COLO668 (cell line): ENCODE data around the gene HOXD13.

Experiments used
- DNase-seq: peaks from one replicate; lab custom pipeline; 2025; ENCODE audit not compliant: unreplicated experiment; lab: John Stamatoyannopoulos, UW

Gene HOXD13

GRCh38 chr2:176093145-176093897 lies 800 bp downstream of the HOXD13 start:
- peak; percentile 71 for DNase-seq

DNA sequence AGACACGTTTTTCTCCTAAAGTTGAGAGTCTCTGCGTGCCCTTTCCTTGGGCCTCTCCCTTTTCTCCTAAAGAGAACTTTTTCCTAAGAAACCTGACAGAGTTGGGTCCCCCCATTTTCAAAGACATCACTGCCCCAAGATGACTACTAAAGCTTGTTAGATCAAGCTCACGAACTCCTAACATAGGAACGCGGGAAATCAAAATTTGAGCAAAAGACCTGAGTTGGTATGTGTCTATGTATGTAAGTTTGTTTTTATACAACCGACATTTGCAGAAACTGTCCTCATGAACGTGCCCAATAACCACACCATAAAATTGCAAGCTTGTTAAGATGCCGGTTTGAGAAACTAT lies 1.4 kb downstream of the HOXD13 start:
- DNase-seq: no peak

- no peak for DNase-seq
Observed at GRCh38 chr2:176094349-176094748, 1.8 kb downstream of the HOXD13 start.

DNA sequence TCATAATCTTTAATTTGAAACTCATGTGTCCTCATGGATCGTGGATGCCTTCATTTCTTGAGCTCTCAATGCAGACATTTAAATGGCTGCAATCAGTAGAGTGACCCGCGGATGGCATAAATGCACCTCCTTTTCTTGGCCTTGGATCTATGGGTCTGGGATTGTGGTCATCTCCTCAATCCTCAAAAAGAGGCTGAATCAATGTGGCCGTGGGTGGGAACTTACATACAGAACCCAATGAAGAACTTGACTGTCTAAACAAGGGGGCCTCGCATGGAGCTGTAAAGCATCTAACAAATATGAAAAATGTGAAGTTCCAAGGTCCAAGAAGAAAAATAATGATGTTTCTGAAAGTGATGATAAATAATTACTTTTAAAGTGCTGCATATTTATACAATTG lies 2.9 kb downstream of the HOXD13 start:
- no peak for DNase-seq

GRCh38 chr2:176096243-176096985 lies 3.9 kb downstream of the HOXD13 start:
- no peak for DNase-seq

DNA sequence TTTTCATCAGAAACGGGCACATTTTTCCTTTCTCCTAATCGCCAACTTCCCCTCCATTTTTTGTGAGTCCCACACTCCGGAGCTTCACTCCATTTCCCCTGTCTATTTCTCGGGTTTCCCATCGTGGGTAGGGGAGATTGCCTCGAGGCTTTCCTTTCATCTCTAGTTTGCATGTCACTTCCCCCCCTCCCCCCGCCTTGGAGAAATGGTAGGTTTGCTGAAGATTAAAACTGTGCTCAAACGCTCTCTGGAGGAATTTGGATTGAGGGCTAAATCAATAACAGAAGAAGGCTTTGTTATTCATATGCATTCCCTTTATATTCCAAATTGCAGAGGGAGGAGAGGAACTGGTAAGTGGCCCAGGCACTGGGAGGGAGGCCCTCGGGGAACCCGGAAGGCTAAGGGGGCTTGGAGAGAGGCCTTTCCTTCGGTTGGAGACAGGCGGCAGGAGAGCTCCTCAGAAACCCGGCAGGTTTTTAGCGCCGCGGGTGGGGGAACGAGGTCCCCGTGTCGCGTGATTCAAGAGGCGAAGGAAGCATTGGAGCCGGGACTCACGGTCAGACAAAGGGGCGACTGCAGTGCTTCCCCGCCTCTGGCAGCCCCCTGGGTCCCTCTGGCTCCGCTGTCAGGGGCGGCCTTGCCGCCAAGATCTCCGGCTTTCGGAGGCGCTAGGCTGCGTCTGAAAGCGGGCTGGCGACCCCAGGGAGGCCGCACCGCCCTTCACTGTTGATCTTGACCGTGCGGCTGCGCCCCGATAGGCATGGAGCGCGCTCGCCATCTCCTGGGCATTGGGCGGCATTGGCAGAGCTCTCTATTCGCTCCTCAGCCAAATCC lies 4.7 kb downstream of the HOXD13 start:
- peak; percentile 86 for DNase-seq

DNA sequence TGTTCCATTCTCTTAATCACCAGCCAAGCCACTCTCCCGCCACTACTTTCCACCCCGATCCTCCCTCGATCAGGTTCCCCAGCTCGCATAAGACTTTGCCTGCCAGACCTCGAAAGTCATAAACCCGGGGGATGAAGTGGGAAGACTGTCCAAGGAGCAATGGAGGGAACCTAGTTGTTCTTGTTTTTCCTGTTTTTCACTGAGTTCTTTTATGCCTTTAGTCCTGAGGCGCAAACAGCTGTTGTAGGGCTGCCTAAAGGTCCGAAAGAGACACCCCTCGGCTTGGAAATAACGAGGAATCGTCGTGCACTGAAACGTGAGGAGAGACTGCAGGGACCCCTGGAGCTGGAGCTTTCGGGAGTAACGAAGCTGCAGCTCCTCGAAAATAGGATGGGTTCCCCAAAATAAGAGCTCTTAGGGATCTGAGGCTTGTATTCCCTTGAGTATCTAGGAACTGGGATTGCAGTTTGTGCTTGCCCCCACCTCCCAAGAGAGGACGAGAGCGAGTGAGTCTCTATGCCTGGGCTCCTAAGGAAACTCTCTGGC lies 5.4 kb downstream of the HOXD13 start:
- no peak for DNase-seq

DNA sequence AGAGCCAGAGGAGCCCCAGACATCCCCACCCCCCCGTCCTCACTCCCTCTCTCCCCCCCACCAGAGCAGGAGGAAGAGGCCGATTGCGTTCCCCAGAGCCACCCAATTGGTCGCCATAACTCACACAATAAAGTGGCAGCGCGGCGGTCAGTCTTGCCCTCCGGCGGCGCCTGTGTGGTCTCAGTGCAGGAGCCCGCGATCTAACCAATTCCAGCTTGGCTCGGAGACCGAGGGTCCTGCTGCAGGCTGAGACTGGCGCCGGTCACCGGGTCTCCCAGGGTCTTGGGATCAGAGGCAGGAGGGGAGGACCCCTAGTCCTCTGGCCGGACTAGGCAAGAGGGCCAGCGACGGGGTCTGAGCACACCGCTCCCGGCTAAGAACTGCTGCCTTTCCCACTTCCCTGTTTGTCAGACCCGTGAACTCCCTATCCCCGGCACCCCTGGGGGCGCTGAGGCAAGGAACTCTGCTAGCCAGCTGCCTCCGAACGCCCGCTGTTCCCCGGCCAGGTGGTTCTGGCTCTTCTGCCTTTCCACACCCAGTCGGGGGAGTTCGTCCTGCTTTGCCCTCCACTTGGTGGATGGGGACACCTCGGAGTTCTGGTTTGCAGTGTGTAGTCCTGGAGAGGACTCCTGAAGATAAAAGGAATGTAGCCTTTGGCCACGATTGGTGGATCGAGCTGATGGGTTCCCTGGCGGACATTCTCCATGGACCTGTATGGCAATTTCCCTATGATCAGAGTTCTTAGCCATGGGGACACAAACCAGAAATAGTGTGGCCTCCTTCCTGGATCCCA lies 6.0 kb downstream of the HOXD13 start:
- peak; percentile 62 for DNase-seq

- no peak for DNase-seq
Observed at GRCh38 chr2:176099159-176099727, 6.7 kb downstream of the HOXD13 start.

DNA sequence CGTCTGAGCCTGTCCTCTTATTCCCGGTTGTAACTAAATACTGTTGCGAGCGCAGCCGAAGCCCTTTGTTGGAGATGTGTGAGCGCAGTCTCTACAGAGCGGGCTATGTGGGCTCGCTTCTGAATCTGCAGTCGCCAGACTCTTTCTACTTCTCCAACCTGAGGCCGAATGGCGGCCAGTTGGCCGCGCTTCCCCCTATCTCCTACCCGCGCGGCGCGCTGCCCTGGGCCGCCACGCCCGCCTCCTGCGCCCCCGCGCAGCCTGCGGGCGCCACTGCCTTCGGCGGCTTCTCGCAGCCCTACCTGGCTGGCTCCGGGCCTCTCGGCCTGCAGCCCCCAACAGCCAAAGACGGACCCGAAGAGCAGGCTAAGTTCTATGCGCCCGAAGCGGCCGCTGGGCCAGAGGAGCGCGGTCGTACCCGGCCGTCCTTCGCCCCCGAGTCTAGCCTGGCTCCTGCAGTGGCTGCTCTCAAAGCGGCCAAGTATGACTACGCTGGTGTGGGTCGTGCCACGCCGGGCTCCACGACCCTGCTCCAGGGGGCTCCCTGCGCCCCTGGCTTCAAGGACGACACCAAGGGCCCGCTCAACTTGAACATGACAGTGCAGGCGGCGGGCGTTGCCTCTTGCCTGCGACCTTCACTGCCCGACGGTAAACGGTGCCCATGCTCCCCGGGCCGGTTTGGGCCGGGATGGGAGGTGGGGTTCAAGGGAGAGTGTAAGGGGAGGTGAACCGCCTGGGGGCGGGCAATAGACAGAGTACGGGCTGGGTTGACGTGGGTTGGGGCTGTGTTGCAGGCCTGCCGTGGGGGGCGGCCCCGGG lies 7.4 kb downstream of the HOXD13 start, which contains the start of gene HOXD12:
Gene HOXD12 (plus strand): TSS at position 68 of the 819 bp plus-strand sequence. CDS start 7 bp downstream, at position 75.
- peak; percentile 24 for DNase-seq

DNA sequence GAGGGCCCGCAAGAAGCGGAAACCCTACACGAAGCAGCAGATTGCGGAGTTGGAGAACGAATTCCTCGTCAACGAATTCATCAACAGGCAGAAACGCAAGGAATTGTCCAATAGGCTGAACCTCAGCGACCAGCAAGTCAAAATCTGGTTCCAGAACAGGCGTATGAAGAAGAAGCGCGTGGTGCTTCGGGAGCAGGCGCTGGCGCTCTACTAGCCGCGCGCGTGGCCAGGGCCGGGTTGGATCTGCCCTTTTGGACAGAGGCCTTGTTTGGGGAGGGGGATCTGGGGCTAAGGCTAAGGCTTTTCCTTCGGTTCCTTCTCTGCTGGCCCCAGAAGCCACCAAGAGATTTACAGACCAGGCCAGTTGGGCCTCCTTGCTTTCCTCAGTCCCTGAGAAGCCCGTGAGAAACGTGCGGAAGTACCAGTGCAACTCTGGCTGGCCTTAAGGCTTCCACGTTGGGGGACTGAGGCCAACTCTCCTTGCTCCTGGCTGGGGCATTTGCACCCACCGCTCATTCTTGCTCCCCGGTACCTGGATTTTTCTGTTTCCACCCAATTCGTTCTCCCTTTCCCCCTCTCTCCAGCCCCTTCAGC lies 8.1 kb downstream of the HOXD13 start:
- no peak for DNase-seq

- DNase-seq: no peak
Observed at GRCh38 chr2:176101216-176101830, 8.8 kb downstream of the HOXD13 start.

GRCh38 chr2:176101842-176102241 lies 9.3 kb downstream of the HOXD13 start:
- DNase-seq: no peak

DNA sequence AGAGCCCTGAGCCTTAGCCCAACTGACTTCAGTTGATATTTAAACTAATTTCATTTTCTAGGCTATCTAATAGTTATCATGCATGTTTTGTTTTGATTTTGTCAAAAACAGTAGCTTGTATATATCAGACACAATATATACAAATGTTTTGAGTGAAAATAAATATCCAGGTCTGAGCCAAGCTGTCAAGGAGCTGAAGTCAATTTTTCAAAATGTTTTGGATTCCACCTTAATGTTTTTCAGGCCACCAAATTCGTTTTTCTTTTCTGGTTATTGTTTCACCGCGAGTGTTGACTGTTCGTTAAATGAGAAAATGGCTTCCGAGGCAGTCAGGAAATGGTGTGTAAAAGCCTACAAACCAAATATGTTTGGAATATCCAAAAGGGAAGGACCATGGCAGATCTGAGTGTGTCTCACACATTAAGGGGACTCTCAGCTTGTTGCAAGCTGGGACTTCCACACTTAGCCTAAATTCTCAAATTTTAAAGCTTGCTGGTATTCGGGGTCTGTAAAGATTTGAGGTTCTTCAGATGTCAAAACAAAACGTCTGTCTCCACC lies 9.9 kb downstream of the HOXD13 start:
- no peak for DNase-seq

GRCh38 chr2:176103194-176103593 lies 10.7 kb downstream of the HOXD13 start:
- DNase-seq: no peak

GRCh38 chr2:176103742-176104315 lies 11.3 kb downstream of the HOXD13 start:
- no peak for DNase-seq

DNA sequence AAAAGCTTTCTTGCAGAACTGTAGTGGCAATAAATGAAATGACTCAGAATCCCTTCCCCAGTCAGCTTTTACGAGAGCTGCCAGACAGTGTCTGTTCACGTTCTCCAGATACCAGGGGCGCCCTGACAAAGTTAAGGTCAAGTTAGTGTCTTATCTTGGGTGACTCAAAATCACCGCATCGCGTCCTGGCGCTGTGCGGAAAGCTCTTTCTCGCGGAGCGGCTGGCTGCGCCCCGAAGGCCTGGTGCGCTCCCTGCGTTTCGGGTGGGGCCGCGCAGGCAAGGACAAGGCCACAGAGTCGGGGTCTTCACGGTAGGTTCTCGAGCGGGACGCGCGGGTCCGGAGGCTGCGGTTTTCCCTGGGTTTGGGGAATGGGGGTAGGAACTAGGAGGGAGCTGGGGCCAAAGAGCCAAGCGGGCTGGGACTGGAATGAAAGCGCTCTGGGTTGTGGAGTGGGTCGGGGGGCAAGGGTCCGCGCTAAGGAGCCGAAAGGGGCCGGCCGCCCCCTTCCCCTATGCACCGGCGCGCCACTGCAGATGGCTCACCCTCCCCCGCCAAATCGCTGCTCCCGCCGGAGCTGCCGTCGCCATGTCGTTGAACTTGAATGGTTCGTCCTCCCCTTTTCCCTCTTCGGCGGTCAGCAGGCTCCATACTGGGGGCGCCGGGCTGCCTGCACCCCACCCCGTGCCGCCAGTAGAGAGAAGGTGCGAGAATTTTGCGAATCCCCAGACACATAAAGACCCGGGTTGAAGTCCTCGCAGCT lies 12.0 kb downstream of the HOXD13 start:
- no peak for DNase-seq
